Measurements from ENCODE around the gene PDCL2. TPM values are rescaled to one million over a fixed set of nuclear protein-coding genes. Genes with fewer than 3 reads are reported as not detected.

PDCL2 gene
- total and polyA plus RNA-seq, 9 of the 15 experiments (the other 6 are each of a cell fraction or from before 2014, with no cell fraction given): 0.62 to 2.5 (median 1.2) TPM

GRCh38 chr4:55633903-55634302, 41.9 kb upstream of the PDCL2 start (continued):
- TF ChIP-seq DIDO1 (tag; IDR thresholded peaks at IDR 0.05; ENCODE audit: low read depth) (no peak), ELF4 (CRISPR knock-in tag; IDR thresholded peaks at IDR 0.05) (0 out of 2 replicates have a peak, but pooled peaks have one; percentile 13), ILF3 (IDR thresholded peaks at IDR 0.05; ENCODE audit: borderline replicate concordance) (no peak), TEAD4 (IDR thresholded peaks at IDR 0.05; ENCODE audit: low read length) (no peak), TEAD4 (CRISPR knock-in tag; IDR thresholded peaks at IDR 0.05; ENCODE audit: borderline replicate concordance) (no peak), BRCA1 (IDR thresholded peaks at IDR 0.05) (no peak), BRCA1 (CRISPR knock-in tag; IDR thresholded peaks at IDR 0.05) (no peak), PHF8 (IDR thresholded peaks at IDR 0.05; ENCODE audit: borderline replicate concordance, low read length) (no peak), ID3 (CRISPR knock-in tag; IDR thresholded peaks at IDR 0.05) (no peak), ID3 (tag; IDR thresholded peaks at IDR 0.05) (0 out of 2 replicates have a peak, but pooled peaks have one; percentile 13), ZNF12 (CRISPR knock-in tag; IDR thresholded peaks at IDR 0.05) (no peak), SAFB (IDR thresholded peaks at IDR 0.05; ENCODE audit: borderline replicate concordance, low read depth, low read length) (no peak), AFF1 (IDR thresholded peaks at IDR 0.05; ENCODE audit: low read depth in 1 of 2, partially characterized antibody in 2 of 2) (peak in 1 of 2 experiments; percentile 55), ZNF644 (tag; IDR thresholded peaks at IDR 0.05; ENCODE audit: low read depth) (no peak), REST (IDR thresholded peaks at IDR 0.05; ENCODE audit: borderline replicate concordance) (peak; percentile 16; the same call in 1 of the 2 replicates), REST (CRISPR knock-in tag; IDR thresholded peaks at IDR 0.05; ENCODE audit: low read depth) (no peak), BRF1 (IDR thresholded peaks at IDR 0.05; ENCODE audit: borderline replicate concordance, extremely low read depth, insufficient read length) (no peak), CEBPB (tag; IDR thresholded peaks at IDR 0.05) (peak; percentile 58)

Data from K562 (cell line).